Hematopoietic multipotent progenitor cell treated with erythropoietin and hydrocortisone succinate and interleukin-3 and kit ligand, for 8 days (in vitro differentiated cells): ENCODE results near the gene CCDC80.
A peak's percentile ranks its signal among the peaks of the same experiment; 100 is the strongest.

ENCODE experiments used
- DNase-seq: peaks from one replicate; pipeline ENCODE4 v3.0.0-alpha.2; 2015

Gene CCDC80

GRCh38 chr3:112629425-112629824 lies 11.5 kb downstream of the CCDC80 start:
- DNase-seq: no peak

GRCh38 chr3:112627919-112628466 lies 12.9 kb downstream of the CCDC80 start:
- DNase-seq: no peak

GRCh38 chr3:112627419-112627818 lies 13.5 kb downstream of the CCDC80 start:
- DNase-seq: no peak

DNA sequence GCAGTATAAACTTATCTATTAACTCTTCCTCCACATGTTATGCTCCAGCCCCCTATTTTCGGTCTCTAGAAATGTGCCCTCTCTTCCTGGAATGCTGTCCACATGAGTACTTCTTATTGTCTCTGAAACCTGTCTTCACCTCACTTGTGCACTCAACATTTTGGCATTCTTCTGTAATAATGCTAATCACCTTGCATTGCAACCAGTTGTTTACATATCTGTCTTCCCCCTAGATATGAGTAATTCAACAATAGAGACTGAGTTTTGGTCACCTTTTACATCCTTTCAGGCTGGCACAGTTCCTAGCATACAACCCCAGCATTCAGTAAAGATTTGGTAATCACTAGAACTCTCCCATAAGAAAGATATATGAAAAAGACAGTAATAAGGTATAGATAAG lies 17.2 kb downstream of the CCDC80 start:
- no peak for DNase-seq

DNA sequence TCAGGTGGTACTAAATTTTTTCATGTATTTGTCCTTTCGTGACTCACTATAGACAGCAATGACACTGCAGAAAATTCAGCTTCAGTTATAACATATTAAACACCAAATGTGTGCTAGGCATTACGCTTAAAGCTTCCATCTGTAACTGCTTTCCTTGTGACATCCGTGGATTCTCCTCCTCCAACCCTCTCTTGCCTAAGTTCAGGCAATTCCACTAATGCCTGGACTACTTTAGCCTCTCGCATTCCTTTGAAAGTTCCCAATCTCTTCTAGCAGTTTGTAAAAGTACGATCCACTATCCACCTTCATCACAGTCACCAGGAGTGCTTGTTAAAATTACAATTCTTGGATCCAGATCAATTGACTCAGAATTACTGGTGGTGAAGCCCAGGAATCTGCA lies 17.7 kb downstream of the CCDC80 start:
- no peak for DNase-seq

DNA sequence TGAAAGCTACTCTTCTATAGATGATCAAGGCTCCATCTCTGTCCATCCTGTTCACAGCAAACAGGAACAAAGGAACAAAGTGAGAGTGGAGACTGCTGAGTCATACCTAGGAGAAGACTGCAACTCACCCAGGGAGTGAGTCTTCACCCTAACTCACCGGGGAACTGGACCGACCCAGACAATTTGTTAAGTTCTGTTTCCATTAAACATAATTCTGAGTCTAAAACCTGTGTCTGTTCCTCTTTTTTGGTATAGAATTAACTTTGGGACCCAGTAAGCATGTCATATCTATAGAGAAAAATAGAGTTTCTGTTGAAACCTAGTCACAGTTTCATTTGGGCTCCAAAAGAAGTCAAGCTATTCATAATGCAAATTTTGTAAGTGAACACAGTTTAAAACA lies 21.6 kb downstream of the CCDC80 start:
- DNase-seq: no peak

DNA sequence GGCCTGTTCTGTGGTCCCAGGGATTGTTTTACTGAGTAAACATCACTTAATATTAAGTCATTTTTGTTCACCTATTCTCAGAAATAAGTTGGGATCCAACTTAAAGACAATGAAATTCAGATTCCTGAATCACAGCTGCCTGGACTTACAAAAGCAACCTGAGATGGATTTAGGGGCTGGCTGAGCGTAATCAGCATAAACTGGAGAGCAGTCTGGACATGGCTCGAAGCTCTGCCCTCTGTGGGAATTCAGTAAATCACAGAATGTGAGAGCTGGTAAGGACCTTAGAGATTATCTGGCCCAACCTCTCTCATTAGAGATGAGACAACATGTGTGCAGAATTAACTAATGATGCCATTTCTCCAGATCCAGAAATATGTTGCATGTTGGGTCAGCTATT lies 23.7 kb downstream of the CCDC80 start:
- no peak for DNase-seq

DNA sequence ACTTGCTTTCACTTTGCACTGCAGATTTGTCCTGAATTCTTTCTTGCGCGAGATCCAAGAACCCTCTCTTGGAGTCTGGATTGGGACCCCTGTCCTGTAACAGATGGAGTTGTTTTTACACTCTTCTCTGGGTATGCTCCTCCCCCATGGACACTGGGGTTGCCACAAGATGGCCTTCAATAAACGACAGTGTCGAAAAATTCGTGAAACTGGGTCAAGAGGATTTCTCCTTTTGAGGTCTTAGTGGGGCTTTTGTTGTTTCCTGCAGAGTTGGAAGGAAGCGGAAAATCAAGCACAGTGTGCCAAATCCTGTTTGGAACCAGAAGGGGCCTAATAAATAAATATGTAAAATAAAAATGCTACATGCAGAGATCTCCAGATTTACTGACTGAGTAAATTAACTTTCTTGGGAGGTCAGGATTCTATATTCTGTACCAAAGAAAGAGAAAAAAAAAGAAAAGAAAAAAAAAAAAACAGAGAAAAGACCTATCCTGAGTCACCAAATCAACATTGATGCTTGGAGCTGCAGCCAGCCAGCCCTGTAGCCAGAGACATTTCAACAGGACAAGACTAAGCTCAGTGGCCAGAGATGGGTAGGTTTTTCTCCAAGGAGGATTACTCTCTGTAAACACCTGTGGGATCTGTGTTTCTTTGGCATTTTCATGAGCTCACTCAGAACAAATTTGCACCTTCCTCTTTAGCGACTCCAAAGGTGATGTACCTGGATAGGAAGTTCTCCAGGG lies 24.8 kb downstream of the CCDC80 start:
- no peak for DNase-seq

GRCh38 chr3:112611752-112612515 lies 29.0 kb downstream of the CCDC80 start:
- DNase-seq: no peak

DNA sequence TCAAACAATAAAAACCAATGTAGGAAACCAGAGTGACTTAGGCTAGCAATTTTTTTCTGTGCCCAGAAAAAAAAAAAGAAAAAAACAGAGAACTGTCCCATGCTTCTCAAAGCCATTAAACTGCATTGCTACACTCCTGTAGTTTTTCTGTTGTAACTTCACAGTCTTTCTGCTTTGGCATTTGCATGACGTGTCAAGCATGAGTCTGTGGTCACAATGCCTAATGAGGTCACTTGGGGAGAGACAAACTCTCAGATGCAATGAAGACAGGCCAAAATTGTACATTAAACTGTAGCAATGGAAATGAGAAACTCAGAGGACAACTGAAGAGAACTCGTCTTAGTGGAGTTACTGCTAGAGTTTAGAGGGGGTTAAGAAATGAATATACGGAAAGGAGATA lies 30.8 kb downstream of the CCDC80 start:
- no peak for DNase-seq

DNA sequence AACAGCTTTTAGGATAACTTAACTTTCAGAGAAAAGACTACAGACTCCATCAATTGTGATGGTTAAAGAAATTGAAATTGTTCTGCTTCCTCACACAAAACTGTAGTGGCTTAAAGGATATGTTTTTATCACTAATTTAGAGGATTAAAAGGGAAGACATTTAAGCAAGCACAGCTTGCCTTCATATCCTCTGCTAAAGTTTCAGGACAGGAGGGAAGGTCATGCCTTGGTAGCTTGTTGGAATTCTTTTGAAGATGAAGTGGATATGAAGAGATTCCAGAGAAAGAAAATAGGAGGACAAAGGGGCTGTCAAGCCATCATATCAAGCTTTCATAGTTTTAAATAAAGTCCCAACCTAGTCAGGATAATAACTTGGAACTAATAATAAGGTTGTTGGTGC lies 33.1 kb downstream of the CCDC80 start:
- DNase-seq: no peak

DNA sequence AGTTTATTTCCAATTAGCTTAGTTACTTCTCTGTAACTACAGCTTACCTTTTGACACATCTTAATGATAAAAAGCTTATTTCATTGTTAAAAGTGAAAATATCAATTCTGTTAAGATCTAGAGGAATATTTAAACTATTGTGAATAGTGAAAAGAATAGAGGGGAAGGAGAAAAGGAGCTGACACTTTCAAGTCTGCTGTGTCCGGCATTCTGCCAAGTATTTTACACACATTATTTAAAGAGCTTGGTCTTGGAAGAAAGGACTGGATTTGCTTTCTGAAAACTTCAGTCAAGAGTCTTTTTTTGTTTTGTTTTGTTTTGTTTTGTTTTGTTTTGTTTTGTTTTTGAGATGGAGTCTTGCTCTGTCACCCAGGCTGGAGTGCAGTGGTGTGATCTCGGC lies 34.8 kb downstream of the CCDC80 start:
- DNase-seq: no peak

GRCh38 chr3:112605285-112605684 lies 35.7 kb downstream of the CCDC80 start:
- no peak for DNase-seq

DNA sequence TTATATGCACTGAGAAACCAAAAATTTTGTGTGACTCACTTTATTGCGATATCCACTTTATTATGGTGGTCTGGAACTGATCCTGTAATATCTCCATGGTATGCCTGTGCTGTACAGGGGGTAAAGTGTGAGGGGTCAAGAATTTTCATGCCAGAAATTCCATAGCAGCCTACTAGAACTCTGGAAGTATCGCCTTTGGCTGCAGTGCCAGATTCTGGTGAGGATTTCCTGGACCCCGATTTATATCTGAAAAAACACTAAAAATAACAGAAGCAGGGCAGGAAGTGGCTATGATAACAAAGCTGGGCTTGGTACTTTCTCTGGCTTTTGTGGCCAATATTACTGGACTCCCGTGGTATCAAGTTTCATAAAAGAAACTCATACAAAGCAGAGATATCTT lies 36.4 kb downstream of the CCDC80 start:
- peak; percentile 7 for DNase-seq

GRCh38 chr3:112602217-112602838 lies 38.6 kb downstream of the CCDC80 start:
- no peak for DNase-seq

DNA sequence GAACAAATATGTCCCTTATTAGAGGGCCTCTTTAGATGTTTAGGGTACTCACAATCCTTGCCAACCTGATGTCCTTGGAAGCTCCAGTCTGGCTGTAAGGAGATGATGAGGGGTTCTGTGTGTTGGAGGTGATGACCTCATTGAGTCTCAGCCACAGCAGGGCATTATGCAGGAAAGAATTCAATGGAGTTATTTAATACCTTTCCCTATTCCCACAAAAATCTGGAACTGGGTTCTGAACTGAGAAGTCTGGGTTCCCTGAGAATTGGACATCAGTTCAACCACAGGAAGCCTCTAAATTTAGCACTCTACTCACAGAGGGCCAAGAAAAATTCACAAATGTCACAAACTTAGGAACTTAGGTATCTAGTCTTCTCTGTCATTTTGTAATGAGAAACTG lies 42.2 kb downstream of the CCDC80 start:
- no peak for DNase-seq

DNA sequence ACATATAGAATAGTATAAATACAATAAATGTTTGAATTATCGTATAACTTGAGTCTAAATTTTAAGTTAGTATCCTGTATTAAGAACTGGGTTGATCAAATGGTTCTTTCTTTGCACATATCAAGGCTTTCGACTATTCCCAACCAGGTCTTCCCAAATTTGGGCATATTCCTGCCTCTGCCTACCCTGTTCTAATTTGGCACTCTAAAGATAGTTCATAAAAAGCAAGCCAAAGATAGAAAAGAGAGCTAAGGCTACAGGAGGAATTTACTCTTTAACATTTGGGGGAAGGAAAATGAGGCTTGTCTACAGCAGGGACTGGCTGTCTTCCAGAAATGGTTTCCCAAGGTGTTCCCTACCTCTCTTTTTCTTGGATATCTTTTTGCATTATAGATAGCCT lies 43.0 kb downstream of the CCDC80 start:
- DNase-seq: no peak

DNA sequence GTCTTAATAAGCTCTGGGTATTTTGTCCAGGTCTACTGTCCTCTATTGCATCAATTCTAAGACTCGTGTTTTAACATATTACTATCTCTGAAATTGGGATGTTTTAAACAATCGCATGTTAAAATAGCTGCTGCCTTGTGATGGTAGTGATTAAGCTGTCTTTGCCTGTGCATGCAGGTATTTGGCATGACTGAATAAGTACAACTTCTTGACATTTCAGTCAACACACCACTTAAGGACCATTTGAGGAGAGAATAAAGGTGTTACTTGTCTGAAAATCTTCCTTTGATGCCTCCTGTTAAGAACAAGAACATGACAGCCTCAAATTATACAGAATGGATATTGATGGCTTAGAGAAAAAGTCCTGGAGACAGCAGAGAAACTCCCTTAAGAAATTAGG lies 46.1 kb downstream of the CCDC80 start:
- DNase-seq: no peak

DNA sequence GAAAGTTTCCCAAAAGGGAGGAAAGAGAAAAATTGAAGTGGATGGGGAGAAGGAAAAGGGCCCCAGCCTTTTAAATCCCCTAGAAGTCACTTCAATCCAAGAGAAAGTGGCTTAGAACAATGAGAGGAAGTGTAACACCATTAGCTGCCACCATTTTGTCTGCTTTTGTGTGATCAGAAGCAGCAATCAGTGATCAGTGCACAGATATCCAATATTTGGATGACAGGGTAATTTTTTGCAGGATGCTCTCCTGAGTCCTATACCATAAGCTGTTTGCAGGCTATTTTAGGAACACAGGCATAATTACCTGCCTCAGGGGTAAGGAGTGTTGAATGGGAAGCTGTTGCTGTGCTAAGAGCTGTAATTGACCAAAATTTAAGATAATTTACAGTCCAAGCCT lies 47.7 kb downstream of the CCDC80 start:
- DNase-seq: no peak

DNA sequence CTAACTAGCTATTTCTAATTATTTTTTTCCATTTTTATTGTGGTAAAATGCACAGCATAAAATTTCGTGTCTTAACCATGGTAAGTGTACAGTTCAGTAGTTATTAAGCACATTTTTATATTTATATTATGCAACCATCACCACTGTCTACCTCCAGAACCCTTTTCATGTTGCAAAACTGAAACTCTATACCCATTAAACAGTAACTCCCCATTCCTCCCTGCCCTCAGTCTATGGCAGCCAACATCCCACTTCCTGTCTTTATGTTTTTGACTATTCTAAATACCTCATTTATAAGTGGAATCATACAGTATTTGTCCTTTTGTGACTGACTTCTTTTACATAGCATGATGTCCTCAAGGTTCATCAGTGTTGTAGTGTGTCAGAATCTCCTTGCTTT lies 53.6 kb downstream of the CCDC80 start:
- DNase-seq: no peak

GRCh38 chr3:112585782-112586181 lies 55.2 kb downstream of the CCDC80 start:
- DNase-seq: no peak

GRCh38 chr3:112583105-112583504 lies 57.8 kb downstream of the CCDC80 start:
- no peak for DNase-seq

- peak; percentile 45 for DNase-seq
Observed at GRCh38 chr3:112582244-112582874, 58.6 kb downstream of the CCDC80 start.
